Measurements from ENCODE around the gene VPS51. TPM values are rescaled to one million over a fixed set of nuclear protein-coding genes. Genes with fewer than 3 reads are reported as not detected.
A peak's percentile ranks its signal among the peaks of the same experiment; 100 is the strongest.

The VPS51 gene
- total RNA-seq, 2 experiments from 2014 or later = 94.3 to 123 TPM

DNA sequence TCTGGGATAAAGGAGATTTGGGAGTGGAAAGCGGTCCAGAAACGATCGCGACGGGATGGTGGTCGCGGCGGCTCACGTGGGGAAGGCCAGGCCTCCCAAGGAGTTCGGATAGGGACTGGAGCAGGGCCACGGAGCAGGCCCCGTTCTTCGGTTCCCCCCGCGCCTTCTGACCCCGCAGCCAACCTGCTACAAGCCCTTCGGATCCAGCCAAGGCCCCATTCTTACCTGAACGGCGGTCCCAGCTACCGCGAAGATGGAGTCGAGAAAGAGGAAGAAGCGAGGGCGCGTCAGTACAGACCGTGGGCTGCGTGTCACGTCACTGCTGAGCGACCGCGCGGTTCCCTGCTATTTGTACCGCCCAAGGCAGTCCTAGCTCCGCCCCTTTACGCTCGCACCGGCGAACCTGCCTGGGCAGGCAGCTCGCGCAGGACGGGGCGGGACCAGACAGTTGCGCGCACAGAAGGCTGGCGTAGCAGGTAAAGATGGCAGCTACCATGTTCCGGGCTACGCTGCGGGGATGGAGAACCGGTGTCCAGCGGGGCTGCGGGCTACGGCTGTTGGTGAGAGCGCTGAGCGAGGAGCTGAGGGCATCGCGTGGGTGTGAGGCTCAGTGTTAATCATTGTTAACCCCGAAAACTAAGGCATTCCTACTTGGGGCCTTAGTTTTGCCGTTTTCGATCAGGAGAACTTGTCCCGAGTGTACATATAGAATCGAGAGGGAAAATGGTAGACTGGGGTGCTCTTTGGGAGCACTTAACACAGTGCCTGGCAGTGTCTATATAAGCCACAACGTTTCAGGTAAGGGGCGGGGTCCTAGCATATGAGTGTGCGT is 26.1 kb downstream of the VPS51 start, which contains the start of the genes FAU and MRPL49:
Gene FAU (minus strand): TSS at position 270 of the 832 bp plus-strand sequence. CDS start 321 bp downstream, outside the sequence.
Gene MRPL49 (plus strand): TSS at position 457 of the 832 bp plus-strand sequence. CDS start 26 bp downstream, at position 483.
- ChIA-PET CTCF (interaction anchor here (0.7 to 2.6 kb wide), 11 partner anchors 9 to 386 kb away, joined by 3 to 20 read pairs (median 5); partner anchors contain the start of genes ARL2, CDCA5, SYVN1 and ZFPL1), POLR2A (interaction anchor here (0.5 to 2.0 kb wide), 13 partner anchors 9 to 377 kb away, joined by 3 to 19 read pairs (median 3); partner anchors contain the start of genes CAPN1, CDC42EP2, MALAT1 and TM7SF2)
- Mint-ChIP-seq H3K4me3 (peak within 1 kb of the TSS; percentile 100), H3K27me3 (no peaks in the 10 kb centered on the region), H3K36me3 (ENCODE audit: low read depth) (peaks cover 62% of the 10 kb centered on the region), H3K27ac (peak within 1 kb of the TSS; percentile 100), H3K4me1 (peaks cover 39% of the 10 kb centered on the region), H3K9me3 (ENCODE audit: low read depth) (no peaks in the 10 kb centered on the region)
- ATAC-seq = peak; percentile 89
- peak; percentile 100 for DNase-seq
- intact Hi-C loops (cut with DNase I, micrococcal nuclease) = loop anchor here (1.0 to 2.0 kb wide), 6 partner anchors 12 to 319 kb away; partner anchors contain the start of genes CDCA5 (in 2 of the 2), SYVN1 (in 2 of the 2), ZFPL1 (in 2 of the 2) and ATG2A (in 1 of the 2)

DNA sequence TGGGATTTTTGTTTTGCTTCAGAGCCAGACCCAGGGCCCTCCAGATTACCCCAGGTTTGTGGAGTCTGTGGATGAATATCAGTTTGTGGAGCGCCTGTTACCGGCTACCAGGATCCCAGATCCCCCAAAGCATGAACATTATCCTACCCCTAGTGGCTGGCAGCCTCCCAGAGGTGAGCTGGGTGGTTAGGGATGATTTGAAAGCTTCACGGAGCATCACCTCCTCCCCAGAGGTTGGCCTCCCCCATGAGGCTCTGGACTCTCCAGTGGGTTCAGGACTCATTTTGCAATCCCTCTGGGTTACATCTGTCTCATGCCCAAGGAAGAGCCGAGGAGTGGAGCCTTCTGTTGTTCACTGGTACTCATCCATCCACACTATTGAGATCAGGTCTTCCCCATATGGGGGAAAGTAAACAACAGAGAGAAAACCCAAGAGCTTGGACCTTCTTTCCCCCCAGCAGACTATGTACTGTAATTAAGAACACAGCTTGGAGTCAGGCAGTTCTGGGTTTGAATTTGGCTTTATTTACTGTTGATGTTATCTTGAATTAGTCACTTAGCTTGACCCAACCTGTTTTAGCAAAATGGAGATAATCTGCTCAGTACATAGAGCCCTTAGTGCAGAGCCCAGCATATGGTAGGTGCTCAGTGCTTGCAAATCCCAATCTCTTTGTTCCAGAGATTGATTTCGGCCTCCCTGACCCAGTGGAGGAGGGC is 28.6 kb downstream of the VPS51 start:
- Mint-ChIP-seq H3K4me3 (peak overlapping the region; percentile 24), H3K4me1 (peaks cover 27% of the 10 kb centered on the region), H3K9me3 (ENCODE audit: low read depth) (no peaks in the 10 kb centered on the region), H3K36me3 (ENCODE audit: low read depth) (peaks cover 44% of the 10 kb centered on the region), H3K27me3 (no peaks in the 10 kb centered on the region), H3K27ac (peak overlapping the region; percentile 21)
- no peak for DNase-seq
- CTCF ChIA-PET = interaction anchor here (0.5 to 1.7 kb wide), 3 partner anchors 10 to 251 kb away, joined by 3 to 4 read pairs (median 3); no protein-coding TSS in a partner anchor
- POLR2A ChIA-PET = no interaction called here
- ATAC-seq = no peak
- intact Hi-C loops (cut with DNase I, micrococcal nuclease) = no loop called here

DNA sequence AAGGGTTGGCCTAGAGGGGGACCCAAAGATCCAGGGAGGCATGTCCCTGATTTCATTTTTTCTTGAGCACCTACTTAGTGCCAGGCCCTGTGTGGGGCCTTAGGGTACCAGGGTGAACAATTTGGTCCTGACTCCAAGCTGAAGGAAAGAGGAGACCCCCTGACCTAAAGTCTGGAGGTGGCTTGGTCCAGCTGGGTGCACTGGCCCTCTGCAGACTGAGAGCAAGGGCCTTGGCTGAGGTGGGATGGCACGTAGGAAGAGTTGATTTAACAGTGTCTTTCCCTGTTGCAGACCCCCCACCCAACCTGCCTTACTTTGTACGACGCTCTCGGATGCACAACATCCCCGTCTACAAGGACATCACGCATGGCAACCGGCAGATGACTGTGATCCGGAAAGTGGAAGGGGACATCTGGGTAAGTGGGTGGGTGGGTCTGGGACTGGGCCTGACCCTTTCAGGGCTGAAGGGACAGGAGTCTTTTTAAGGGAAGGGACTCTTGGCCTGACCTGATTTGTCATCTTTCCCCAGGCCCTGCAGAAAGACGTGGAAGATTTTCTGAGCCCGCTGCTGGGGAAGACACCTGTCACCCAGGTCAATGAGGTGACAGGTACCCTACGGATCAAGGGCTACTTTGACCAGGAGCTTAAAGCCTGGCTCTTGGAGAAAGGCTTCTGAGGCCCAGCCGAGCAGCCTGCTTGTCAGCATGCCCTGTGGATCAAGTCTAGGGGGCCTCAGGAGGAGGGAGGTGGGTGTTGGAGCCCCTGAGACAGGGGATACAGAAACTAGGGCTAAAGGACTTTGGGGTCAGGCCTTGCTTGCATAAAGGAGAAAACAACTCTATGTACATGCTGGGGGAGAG is 29.4 kb downstream of the VPS51 start:
- ATAC-seq (no peak), DNase-seq (no peak)
- intact Hi-C loops (cut with DNase I, micrococcal nuclease) = no loop called here
- ChIA-PET POLR2A (no interaction called here), CTCF (interaction anchor here (0.7 kb wide), 1 partner anchor 21 kb away, joined by 3 read pairs; no protein-coding TSS in a partner anchor)
- Mint-ChIP-seq H3K27ac (no peak overlapping the region), H3K4me1 (peaks cover 20% of the 10 kb centered on the region), H3K27me3 (no peaks in the 10 kb centered on the region), H3K9me3 (ENCODE audit: low read depth) (no peaks in the 10 kb centered on the region), H3K36me3 (ENCODE audit: low read depth) (peaks cover 36% of the 10 kb centered on the region), H3K4me3 (no peak overlapping the region)

DNA sequence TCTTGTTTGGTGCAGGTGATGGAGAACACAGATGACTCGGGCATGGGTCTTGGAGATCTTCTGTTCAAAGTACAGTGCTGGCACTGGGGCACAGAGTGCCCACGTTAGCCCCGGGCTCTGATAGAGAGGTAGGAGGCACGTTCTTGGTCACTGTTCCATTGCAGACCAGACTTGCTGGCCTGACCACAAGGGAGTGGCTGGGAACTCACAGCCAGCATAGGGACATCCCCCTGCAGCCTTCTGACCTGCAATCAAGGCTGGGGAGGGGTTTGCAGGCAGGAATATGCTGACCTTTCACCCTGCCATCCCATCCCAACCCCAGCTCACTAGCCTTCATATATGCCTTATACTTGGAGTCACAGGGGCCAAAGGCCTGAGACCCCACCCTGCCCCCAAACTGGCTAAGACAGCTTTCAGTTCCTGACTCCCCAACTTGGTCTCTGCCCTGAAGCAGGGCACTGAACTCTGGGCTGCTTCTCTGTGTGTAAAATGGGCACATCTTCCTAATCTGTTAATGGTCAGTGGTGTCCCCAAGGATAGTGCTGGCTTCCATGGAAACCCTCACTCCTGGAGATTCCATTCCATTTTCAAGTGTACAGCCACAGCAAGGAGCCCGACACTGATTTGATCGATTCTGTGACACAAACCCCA is 30.7 kb downstream of the VPS51 start:
- DNase-seq (no peak), ATAC-seq (no peak)
- H3K27ac Mint-ChIP-seq = no peak overlapping the region
- H3K4me1 Mint-ChIP-seq = peaks cover 14% of the 10 kb centered on the region
- ChIA-PET CTCF (interaction anchor here (1.1 kb wide), 1 partner anchor 15 kb away, joined by 4 read pairs; the partner anchor contains the start of gene TM7SF2), POLR2A (interaction anchor here (0.6 kb wide), 1 partner anchor 19 kb away, joined by 6 read pairs; no protein-coding TSS in a partner anchor)
- peaks cover 28% of the 10 kb centered on the region for H3K36me3 Mint-ChIP-seq (ENCODE audit: low read depth)
- no peaks in the 10 kb centered on the region for H3K27me3 Mint-ChIP-seq
- intact Hi-C loops (cut with DNase I, micrococcal nuclease) = no loop called here
- no peak overlapping the region for H3K4me3 Mint-ChIP-seq
- H3K9me3 Mint-ChIP-seq (ENCODE audit: low read depth) = no peaks in the 10 kb centered on the region

DNA sequence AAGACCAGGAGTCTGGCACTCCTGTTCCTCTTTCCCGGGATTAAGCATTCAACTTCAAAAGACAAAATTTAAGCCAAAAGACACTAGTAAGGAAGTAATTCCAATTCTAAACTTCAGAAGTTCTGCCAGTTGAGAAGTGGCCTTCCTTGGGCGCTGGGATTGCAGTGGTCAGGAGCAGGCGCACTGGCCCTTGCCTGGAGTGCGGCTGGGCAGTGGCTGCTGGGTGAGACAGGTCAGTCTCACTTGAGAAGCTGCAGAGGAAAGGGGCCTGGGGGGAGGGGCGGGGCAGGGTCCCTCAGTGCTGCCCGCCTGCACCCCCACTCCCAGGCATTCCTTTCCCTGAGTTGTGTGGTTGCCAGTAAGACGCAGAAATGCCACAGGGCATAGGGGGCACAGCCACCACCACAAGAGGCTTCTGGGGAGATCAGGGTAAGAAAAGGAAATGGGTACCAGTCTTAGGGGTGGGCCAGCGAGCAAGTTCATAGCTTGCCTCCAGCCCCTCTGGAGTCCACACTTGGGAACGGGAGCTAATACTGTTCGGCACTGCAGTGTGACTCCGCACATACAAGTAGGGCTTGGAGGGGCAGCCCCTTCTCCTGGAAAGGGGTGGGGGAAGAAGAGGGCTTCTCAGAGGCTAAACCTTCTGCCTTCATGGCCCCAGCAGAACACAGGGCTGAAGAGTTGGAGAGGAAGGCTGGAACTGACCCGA is 31.6 kb downstream of the VPS51 start:
- ATAC-seq (no peak), DNase-seq (no peak)
- H3K4me3 Mint-ChIP-seq = no peak overlapping the region
- peaks cover 17% of the 10 kb centered on the region for H3K4me1 Mint-ChIP-seq
- H3K36me3 Mint-ChIP-seq (ENCODE audit: low read depth) = peaks cover 26% of the 10 kb centered on the region
- H3K9me3 Mint-ChIP-seq (ENCODE audit: low read depth) = no peaks in the 10 kb centered on the region
- POLR2A ChIA-PET = interaction anchor here (0.6 to 1.1 kb wide), 2 partner anchors 206 to 315 kb away, joined by 3 to 4 read pairs; partner anchors contain the start of gene DPF2
- H3K27ac Mint-ChIP-seq = no peak overlapping the region
- intact Hi-C loops (cut with DNase I, micrococcal nuclease) = no loop called here
- CTCF ChIA-PET = interaction anchor here (0.7 to 1.1 kb wide), 2 partner anchors 16 to 70 kb away, joined by 3 to 4 read pairs; partner anchors contain the start of gene TM7SF2
- H3K27me3 Mint-ChIP-seq = no peaks in the 10 kb centered on the region

DNA sequence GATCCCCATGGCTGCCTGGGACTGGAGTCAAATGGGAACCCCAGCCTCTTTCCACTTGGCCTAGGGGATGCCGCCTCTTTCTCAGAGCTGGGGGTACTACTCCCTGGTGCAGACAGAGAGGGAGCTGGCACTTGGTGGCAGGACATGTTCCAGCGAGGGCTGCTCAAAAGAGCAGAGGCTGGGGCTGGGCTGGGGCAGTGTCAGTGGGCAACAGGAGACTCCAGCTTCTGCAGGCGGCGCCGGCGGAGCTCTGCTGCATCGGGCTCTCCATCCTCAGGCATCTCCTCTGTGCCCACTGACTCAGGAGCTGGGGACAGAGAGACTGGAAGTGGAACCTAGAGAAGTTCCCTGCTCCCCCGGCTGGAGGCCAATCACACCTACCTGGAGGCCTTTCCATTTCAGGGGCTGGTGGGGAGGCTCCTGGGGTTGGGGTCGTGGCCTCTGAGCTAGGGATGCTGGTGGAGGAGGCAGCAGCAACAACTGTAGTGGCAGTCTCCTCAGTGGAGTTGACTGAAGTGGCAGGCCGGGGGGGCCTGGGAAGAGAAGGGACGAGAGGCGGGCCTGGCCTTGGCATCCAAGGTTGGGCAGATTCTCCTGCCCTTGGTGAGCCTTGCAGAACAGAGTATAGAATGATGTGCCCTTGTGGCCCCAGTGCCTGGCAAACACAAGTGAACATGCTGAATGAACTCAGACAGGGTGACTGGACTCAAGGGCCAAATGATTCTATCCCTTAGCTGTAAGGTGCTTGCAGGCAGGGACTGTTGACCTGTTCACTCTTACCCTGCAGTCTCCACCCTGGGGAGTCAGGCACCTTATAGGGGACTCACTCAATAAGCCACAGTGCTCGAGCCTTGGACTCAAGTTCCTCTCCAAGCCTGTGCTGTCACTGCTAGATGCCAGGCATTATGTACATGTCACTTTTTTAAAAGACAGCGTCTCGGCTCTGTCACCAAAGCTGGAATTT is 32.5 kb downstream of the VPS51 start:
- Mint-ChIP-seq H3K36me3 (ENCODE audit: low read depth) (peaks cover 30% of the 10 kb centered on the region), H3K27ac (no peak overlapping the region)

DNA sequence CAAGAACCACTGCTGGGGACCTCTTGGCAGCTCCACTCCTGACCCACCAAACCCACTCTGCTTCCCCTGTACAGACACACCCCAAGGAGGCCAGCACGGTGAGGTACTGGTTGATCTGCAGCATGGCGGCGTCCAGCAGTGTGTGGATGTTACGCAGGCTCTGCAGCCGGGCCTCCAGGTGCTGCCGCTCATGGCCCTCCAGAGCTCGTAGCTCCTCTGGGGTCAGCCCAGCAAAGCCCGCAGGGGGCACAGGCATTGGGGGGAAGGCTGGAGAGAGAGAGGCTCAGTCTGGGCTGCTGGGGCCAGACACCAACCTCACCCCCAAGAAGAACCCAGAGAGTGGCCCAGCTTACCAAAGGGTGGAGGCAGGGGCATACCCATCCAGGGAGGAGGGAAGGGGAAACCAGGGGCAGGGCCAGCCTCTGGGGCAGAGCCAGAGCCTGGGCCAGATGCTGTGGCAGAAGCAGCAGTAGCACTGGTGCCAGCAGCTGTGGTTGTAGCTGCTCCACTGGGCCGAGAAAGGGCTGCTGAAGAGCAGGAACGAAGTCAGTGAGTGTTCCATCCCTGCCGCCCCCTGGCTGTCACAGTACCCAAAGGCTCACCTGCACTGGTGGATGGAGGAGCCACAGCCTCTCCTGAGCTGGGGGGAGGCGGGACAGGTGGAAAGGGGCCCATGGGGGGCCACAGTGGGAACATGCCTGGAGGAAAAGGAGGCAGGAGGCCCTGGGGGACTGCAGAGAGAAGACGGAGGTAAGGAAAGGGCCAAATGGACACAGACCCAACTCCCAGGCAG is 33.8 kb downstream of the VPS51 start:
- ChIA-PET CTCF (interaction anchor here (0.5 to 0.7 kb wide), 2 partner anchors 96 to 261 kb away, joined by 3 read pairs; no protein-coding TSS in a partner anchor), POLR2A (no interaction called here)
- DNase-seq = no peak

More for the DNA sequence above, 32.5 kb downstream of the VPS51 start:
- ChIA-PET POLR2A (interaction anchor here (0.6 to 1.1 kb wide), 2 partner anchors 205 to 316 kb away, joined by 3 to 4 read pairs; partner anchors contain the start of gene DPF2), CTCF (interaction anchor here (0.7 to 0.9 kb wide), 2 partner anchors 16 to 260 kb away, joined by 3 read pairs; no protein-coding TSS in a partner anchor)
- Mint-ChIP-seq H3K27me3 (no peaks in the 10 kb centered on the region), H3K4me1 (peaks cover 20% of the 10 kb centered on the region), H3K9me3 (ENCODE audit: low read depth) (no peaks in the 10 kb centered on the region), H3K4me3 (no peak overlapping the region)
- no peak for ATAC-seq
- intact Hi-C loops (cut with DNase I, micrococcal nuclease) = no loop called here
- no peak for DNase-seq

DNA sequence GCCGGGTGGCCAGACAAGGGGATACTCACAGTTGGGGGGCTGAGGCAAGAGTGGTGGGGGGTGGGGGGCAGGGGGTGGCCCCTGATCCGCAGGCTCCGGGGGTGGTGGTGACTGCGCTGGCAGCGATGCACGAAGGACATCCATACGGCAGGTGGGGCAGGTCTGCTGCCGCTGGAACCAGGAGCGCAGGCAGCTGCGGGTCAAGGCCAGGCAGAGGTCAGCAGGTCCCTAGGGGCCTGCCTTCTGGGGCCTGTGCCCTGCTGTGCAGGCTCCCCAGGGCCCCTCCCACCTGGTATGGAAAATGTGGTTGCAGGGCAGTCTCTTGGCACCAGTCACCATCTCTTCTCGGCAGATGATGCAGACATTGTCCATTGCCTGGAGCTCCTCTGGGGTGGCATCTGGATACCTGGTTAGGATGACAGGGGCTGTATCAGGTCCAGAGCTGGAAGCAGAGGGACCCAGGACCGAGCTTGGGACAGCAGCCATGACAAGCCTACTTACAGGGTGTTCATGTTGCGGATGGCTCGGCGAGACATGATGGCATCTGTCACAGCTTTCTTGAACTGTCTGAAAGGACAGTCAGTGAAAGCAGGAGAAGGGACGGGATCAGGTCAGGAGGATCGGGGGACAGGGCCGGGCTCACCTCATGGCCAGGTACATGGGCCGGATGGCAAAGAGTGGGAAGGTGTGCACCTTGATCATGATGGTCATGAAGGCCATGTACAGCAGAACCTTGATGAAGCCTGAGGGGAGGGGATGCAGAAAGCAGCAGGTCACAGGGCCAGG is 34.8 kb downstream of the VPS51 start:
- H3K36me3 Mint-ChIP-seq (ENCODE audit: low read depth) = peaks cover 19% of the 10 kb centered on the region
- no peaks in the 10 kb centered on the region for H3K27me3 Mint-ChIP-seq
- CTCF ChIA-PET = no interaction called here
- H3K9me3 Mint-ChIP-seq (ENCODE audit: low read depth) = no peaks in the 10 kb centered on the region
- POLR2A ChIA-PET = interaction anchor here (1.3 kb wide), 1 partner anchor 9 kb away, joined by 5 read pairs; the partner anchor contains the start of genes FAU and MRPL49
- DNase-seq (no peak), ATAC-seq (no peak)
- intact Hi-C loops (cut with DNase I, micrococcal nuclease) = no loop called here
- H3K4me1 Mint-ChIP-seq = peaks cover 18% of the 10 kb centered on the region
- no peak overlapping the region for H3K27ac Mint-ChIP-seq
- no peak overlapping the region for H3K4me3 Mint-ChIP-seq

More for the DNA sequence above, 33.8 kb downstream of the VPS51 start:
- no peak for ATAC-seq
- Mint-ChIP-seq H3K4me3 (no peak overlapping the region), H3K27ac (no peak overlapping the region), H3K36me3 (ENCODE audit: low read depth) (peaks cover 22% of the 10 kb centered on the region), H3K9me3 (ENCODE audit: low read depth) (no peaks in the 10 kb centered on the region), H3K27me3 (no peaks in the 10 kb centered on the region), H3K4me1 (peaks cover 15% of the 10 kb centered on the region)
- intact Hi-C loops (cut with DNase I, micrococcal nuclease) = no loop called here

Data from activated CD4-positive, alpha-beta T cell treated with anti-CD3 and anti-CD28 coated beads for 36 hours (primary cell).